Left renal cortex interstitium (tissue), 4 donors: ENCODE measurements around the gene GOLT1B. TPM values are rescaled to one million over a fixed set of nuclear protein-coding genes. Genes with fewer than 3 reads are reported as not detected.

ENCODE experiments used
- DNase-seq, 4 donors: peaks; one replicate each; pipeline ENCODE4 v3.0.0-alpha.2; 2013; ENCODE audit warnings: low read depth in 4 of 4, low spot score in 2 of 4, missing footprints in 1 of 4
- polyA plus RNA-seq, 4 donors: library from polyadenylated mRNA; unstranded; fragments of 120-200 nt; gene quantifications; one replicate each; pipeline ENCODE4 v1.2.1, GENCODE V29; 2013; ENCODE audit not compliant: insufficient read length in 4 of 4

GOLT1B gene
- polyA plus RNA-seq, 4 donors = 32.5 to 42.9 (median 39.9) TPM

- no peak for DNase-seq
Measured at GRCh38 chr12:21521541-21521940, 20.0 kb downstream of the GOLT1B start.

GRCh38 chr12:21523148-21523547 is 21.6 kb downstream of the GOLT1B start:
- no peak for DNase-seq

- DNase-seq = no peak
Measured at GRCh38 chr12:21526053-21526452, 24.5 kb downstream of the GOLT1B start, which contains the start of gene SPX. Gene SPX, plus strand, starts transcription at chr12:21526296. Its CDS starts 177 bp downstream, at chr12:21526473.

- DNase-seq = no peak
Measured at GRCh38 chr12:21526721-21527345, 25.2 kb downstream of the GOLT1B start.

- peak in 1 of 4 donors; percentile 32 for DNase-seq
Measured at GRCh38 chr12:21527451-21528180, 26.0 kb downstream of the GOLT1B start.

GRCh38 chr12:21528953-21529352 is 27.4 kb downstream of the GOLT1B start:
- peak in 1 of 4 donors; percentile 44 for DNase-seq

GRCh38 chr12:21529456-21529855 is 27.9 kb downstream of the GOLT1B start:
- DNase-seq = no peak

GRCh38 chr12:21538061-21538653 is 36.6 kb downstream of the GOLT1B start:
- DNase-seq = no peak

GRCh38 chr12:21539797-21540196 is 38.2 kb downstream of the GOLT1B start:
- DNase-seq = no peak

- no peak for DNase-seq
Measured at GRCh38 chr12:21541773-21542172, 40.2 kb downstream of the GOLT1B start.

GRCh38 chr12:21542403-21542802 is 40.8 kb downstream of the GOLT1B start:
- no peak for DNase-seq

GRCh38 chr12:21543151-21543550 is 41.6 kb downstream of the GOLT1B start:
- DNase-seq = no peak

GRCh38 chr12:21545557-21545956 is 44.0 kb downstream of the GOLT1B start:
- DNase-seq = no peak

- no peak for DNase-seq
Measured at GRCh38 chr12:21546716-21547115, 45.1 kb downstream of the GOLT1B start.

GRCh38 chr12:21547437-21547836 is 45.8 kb downstream of the GOLT1B start:
- DNase-seq = no peak

GRCh38 chr12:21551841-21552465 is 50.4 kb downstream of the GOLT1B start:
- no peak for DNase-seq

GRCh38 chr12:21552635-21553328 is 51.2 kb downstream of the GOLT1B start:
- DNase-seq = no peak

- no peak for DNase-seq
Measured at GRCh38 chr12:21553329-21553675, 51.7 kb downstream of the GOLT1B start.

GRCh38 chr12:21558100-21558679 is 56.6 kb downstream of the GOLT1B start:
- DNase-seq = no peak

- no peak for DNase-seq
Measured at GRCh38 chr12:21559855-21560569, 58.4 kb downstream of the GOLT1B start.
